Astrocyte (in vitro differentiated cells and primary cell): ENCODE results near the gene SERPINH1. TPM values are rescaled to one million over a fixed set of nuclear protein-coding genes. Genes with fewer than 3 reads are reported as not detected.

ENCODE experiments used
- DNase-seq: peaks from one replicate; pipeline ENCODE4 v3.0.0-alpha.2; 2010; ENCODE audit warnings: low read depth
- FAIRE-seq: peaks from 2 replicates; lab custom pipeline; 2011; peaks lifted over from hg19 to GRCh38; lab: Jason Lieb, UNC
- H2AFZ ChIP-seq: 2 replicates; pipeline ENCODE4 v1.6.0; 2012; ENCODE audit warnings: low read depth, low read length, inconsistent platforms
- H3K27ac ChIP-seq: 2 replicates; pipeline ENCODE4 v1.5.1; 2011; ENCODE audit warnings: low read depth, low read length, inconsistent platforms
- H3K27me3 ChIP-seq: 2 replicates; pipeline ENCODE4 v1.6.0; 2011; ENCODE audit warnings: low read length, inconsistent platforms; ENCODE audit not compliant: insufficient read depth
- H3K36me3 ChIP-seq: 2 replicates; pipeline ENCODE4 v1.5.1; 2011; ENCODE audit warnings: low read length, inconsistent platforms; ENCODE audit not compliant: insufficient read depth
- H3K4me1 ChIP-seq: 2 replicates; pipeline ENCODE4 v1.5.1; 2011; ENCODE audit warnings: low read length, inconsistent platforms; ENCODE audit not compliant: insufficient read depth
- H3K4me2 ChIP-seq: 2 replicates; pipeline ENCODE4 v1.6.0; 2012; ENCODE audit warnings: low read length, inconsistent platforms
- H3K4me3 ChIP-seq: 2 replicates; pipeline ENCODE4 v1.5.1; 2011; ENCODE audit warnings: low read depth, mild to moderate bottlenecking, low read length, inconsistent platforms; ENCODE audit not compliant: insufficient read depth
- H3K79me2 ChIP-seq: 2 replicates; pipeline ENCODE4 v1.6.0; 2012; ENCODE audit warnings: mild to moderate bottlenecking, low read length, inconsistent platforms; ENCODE audit not compliant: insufficient read depth
- H3K9ac ChIP-seq: 2 replicates; pipeline ENCODE4 v1.6.0; 2012; ENCODE audit warnings: mild to moderate bottlenecking, low read length, inconsistent platforms
- H3K9me3 ChIP-seq: 2 replicates; pipeline ENCODE4 v1.5.1; 2012; ENCODE audit warnings: low read depth, mild to moderate bottlenecking, low read length, inconsistent platforms; ENCODE audit not compliant: insufficient read depth
- H4K20me1 ChIP-seq: 2 replicates; pipeline ENCODE4 v1.6.0; 2012; ENCODE audit warnings: low read length, inconsistent platforms; ENCODE audit not compliant: insufficient read depth
- H3K27ac Mint-ChIP-seq: one replicate; pipeline ENCODE4 v1.8.0; 2021; ENCODE audit warnings: mild to moderate bottlenecking, mixed read lengths; ENCODE audit not compliant: unreplicated experiment
- H3K27me3 Mint-ChIP-seq: one replicate; pipeline ENCODE4 v1.8.0; 2021; ENCODE audit warnings: low read depth, mixed read lengths; ENCODE audit not compliant: unreplicated experiment
- H3K36me3 Mint-ChIP-seq: one replicate; pipeline ENCODE4 v1.8.0; 2021; ENCODE audit warnings: low read depth, mixed read lengths; ENCODE audit not compliant: unreplicated experiment
- H3K4me1 Mint-ChIP-seq: one replicate; pipeline ENCODE4 v1.8.0; 2021; ENCODE audit warnings: low read depth, mixed read lengths; ENCODE audit not compliant: unreplicated experiment
- H3K4me3 Mint-ChIP-seq: one replicate; pipeline ENCODE4 v1.8.0; 2021; ENCODE audit warnings: mild to moderate bottlenecking, moderate library complexity, mixed read lengths; ENCODE audit not compliant: unreplicated experiment
- H3K9me3 Mint-ChIP-seq: one replicate; pipeline ENCODE4 v1.8.0; 2021; ENCODE audit warnings: mild to moderate bottlenecking, mixed read lengths; ENCODE audit not compliant: unreplicated experiment
- EZH2 ChIP-seq: IDR thresholded peaks from 2 replicates; pipeline ENCODE4 v1.6.1; 2012; ENCODE audit warnings: mild to moderate bottlenecking, low read length, inconsistent platforms; ENCODE audit not compliant: insufficient read depth
- total RNA-seq: library from RNA; stranded (reverse); gene quantifications from 2 replicates; pipeline ENCODE4 v1.2.1, GENCODE V29; 2021
- TF ChIP-seq, protein P1 (sequence below): IDR thresholded peaks from 2 replicates; pipeline ENCODE4 v1.5.1; 2011; ENCODE audit warnings: low read depth, mild to moderate bottlenecking, inconsistent platforms, low read length, moderate library complexity; ENCODE audit not compliant: insufficient read depth

Gene SERPINH1
- total RNA-seq, 1 donor from 2014 or later = 768 TPM

DNA sequence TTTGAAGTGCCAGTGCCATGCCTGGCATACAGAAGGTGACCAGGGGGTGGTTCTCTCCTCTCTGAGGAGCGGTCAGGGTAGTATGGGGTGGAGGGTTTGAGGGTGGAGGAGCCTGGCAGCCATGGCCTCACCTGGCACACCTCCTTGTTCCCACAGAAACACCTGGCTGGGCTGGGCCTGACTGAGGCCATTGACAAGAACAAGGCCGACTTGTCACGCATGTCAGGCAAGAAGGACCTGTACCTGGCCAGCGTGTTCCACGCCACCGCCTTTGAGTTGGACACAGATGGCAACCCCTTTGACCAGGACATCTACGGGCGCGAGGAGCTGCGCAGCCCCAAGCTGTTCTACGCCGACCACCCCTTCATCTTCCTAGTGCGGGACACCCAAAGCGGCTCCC, 9.6 kb downstream of the SERPINH1 start:
- Mint-ChIP-seq H3K4me3 (no peak overlapping the region), H3K4me1 (peaks cover 29% of the 10 kb centered on the region), H3K9me3 (no peaks in the 10 kb centered on the region), H3K36me3 (peaks cover 26% of the 10 kb centered on the region), H3K27me3 (no peaks in the 10 kb centered on the region), H3K27ac (no peak overlapping the region)
- Histone ChIP-seq H3K27me3 (no peaks in the 10 kb centered on the region), H4K20me1 (peaks cover 96% of the 10 kb centered on the region), H2AFZ (no peak overlapping the region), H3K4me1 (peaks cover 10% of the 10 kb centered on the region), H3K79me2 (peaks cover 51% of the 10 kb centered on the region), H3K9me3 (no peaks in the 10 kb centered on the region), H3K27ac (no peak overlapping the region), H3K36me3 (peaks cover 68% of the 10 kb centered on the region), H3K9ac (no peak overlapping the region), H3K4me2 (no peak overlapping the region), H3K4me3 (no peak overlapping the region)
- FAIRE-seq (no peak), DNase-seq (no peak)
- TF ChIP-seq, protein P1, sequence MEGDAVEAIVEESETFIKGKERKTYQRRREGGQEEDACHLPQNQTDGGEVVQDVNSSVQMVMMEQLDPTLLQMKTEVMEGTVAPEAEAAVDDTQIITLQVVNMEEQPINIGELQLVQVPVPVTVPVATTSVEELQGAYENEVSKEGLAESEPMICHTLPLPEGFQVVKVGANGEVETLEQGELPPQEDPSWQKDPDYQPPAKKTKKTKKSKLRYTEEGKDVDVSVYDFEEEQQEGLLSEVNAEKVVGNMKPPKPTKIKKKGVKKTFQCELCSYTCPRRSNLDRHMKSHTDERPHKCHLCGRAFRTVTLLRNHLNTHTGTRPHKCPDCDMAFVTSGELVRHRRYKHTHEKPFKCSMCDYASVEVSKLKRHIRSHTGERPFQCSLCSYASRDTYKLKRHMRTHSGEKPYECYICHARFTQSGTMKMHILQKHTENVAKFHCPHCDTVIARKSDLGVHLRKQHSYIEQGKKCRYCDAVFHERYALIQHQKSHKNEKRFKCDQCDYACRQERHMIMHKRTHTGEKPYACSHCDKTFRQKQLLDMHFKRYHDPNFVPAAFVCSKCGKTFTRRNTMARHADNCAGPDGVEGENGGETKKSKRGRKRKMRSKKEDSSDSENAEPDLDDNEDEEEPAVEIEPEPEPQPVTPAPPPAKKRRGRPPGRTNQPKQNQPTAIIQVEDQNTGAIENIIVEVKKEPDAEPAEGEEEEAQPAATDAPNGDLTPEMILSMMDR = no peak
- TF ChIP-seq EZH2 = no peak

DNA sequence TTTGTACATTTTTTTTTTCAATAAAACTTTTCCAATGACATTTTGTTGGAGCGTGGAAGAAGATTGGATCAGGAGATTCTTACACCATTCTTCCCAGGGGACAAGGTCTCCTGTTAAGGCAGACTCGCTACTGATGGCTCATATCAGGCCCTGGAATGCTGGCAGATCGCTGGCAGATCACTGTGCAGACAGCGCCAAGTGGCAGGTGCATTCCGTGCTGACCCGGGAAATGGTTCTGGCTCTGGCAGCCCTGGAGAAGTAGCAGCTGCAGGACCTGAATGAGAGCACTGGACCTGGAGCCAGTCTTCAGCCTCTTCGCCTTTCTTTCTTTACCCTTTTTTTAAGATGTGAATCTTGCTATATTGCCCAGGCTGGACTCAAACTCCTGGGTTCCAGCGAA, 10.7 kb downstream of the SERPINH1 start:
- Histone ChIP-seq H3K27ac (no peak overlapping the region), H3K4me3 (no peak overlapping the region), H2AFZ (no peak overlapping the region), H3K79me2 (peaks cover 40% of the 10 kb centered on the region), H3K4me1 (peaks cover 4% of the 10 kb centered on the region), H3K4me2 (no peak overlapping the region), H3K36me3 (peaks cover 58% of the 10 kb centered on the region), H3K9ac (no peak overlapping the region), H3K9me3 (no peaks in the 10 kb centered on the region), H3K27me3 (no peaks in the 10 kb centered on the region), H4K20me1 (peaks cover 85% of the 10 kb centered on the region)
- peaks cover 25% of the 10 kb centered on the region for H3K4me1 Mint-ChIP-seq
- H3K27ac Mint-ChIP-seq = peak overlapping the region; percentile 47
- DNase-seq (no peak), FAIRE-seq (no peak)
- H3K27me3 Mint-ChIP-seq = no peaks in the 10 kb centered on the region
- H3K36me3 Mint-ChIP-seq = peaks cover 26% of the 10 kb centered on the region
- H3K9me3 Mint-ChIP-seq = no peaks in the 10 kb centered on the region
- TF ChIP-seq EZH2 = no peak
- TF ChIP-seq, protein P1 = no peak
- H3K4me3 Mint-ChIP-seq = no peak overlapping the region

DNA sequence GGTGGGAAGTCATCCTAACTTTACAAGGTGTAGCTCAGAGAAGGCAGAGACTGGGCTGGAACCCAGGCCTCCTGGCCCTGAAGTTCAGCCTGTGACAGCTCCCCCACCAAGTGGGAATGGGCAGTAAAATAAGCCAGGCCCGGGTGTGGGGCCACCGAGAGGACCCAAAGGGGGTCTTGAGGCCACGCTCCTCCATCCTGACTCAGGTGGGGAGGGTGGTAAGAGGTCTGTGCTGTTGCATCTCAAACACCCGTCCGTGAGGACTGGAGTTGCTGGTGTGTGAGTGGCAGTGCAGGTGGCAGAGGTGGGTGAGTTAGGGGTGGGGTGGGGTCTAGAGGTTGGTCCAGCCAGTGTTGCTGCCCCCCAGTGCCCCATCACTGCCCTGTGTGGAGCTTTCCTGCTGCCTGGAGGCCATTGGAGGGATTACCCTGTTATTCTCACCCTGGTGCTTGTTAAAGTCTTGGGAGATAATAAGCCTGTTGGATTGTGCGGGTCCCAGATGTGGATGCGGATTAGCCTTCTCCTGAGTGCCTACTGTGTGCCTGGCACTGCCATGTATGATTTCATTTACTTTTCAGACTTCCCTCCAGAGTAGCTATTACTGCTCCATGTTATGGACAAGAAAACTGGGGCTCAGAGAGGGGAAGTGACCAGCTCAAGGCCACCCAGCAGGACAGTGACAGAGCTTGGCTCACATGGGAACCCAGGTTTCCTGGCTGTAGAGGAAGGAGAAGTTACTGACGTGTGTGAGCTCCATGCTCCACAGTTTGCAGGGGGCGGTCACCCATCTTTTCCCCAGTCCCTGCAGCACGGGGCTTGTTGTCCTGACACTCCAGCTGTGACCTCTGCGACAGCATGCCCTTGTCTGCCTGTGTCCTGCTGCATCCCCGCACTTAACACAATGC, 12.9 kb downstream of the SERPINH1 start:
- H3K27ac Mint-ChIP-seq = no peak overlapping the region
- peaks cover 16% of the 10 kb centered on the region for H3K4me1 Mint-ChIP-seq
- peaks cover 23% of the 10 kb centered on the region for H3K36me3 Mint-ChIP-seq
- DNase-seq = no peak
- TF ChIP-seq, protein P1 = no peak
- no peak for TF ChIP-seq EZH2
- Histone ChIP-seq H3K9ac (no peak overlapping the region), H3K79me2 (peaks cover 21% of the 10 kb centered on the region), H3K9me3 (no peaks in the 10 kb centered on the region), H3K36me3 (peaks cover 43% of the 10 kb centered on the region), H3K4me3 (no peak overlapping the region), H2AFZ (no peak overlapping the region), H3K27me3 (no peaks in the 10 kb centered on the region), H3K4me2 (no peak overlapping the region), H3K27ac (no peak overlapping the region), H4K20me1 (peaks cover 64% of the 10 kb centered on the region), H3K4me1 (peaks cover 4% of the 10 kb centered on the region)
- H3K9me3 Mint-ChIP-seq = no peaks in the 10 kb centered on the region
- FAIRE-seq = no peak
- H3K27me3 Mint-ChIP-seq = no peaks in the 10 kb centered on the region
- H3K4me3 Mint-ChIP-seq = no peak overlapping the region
